ENCODE measurements around the gene MMADHC.

GRCh38 chr2:149544692-149545091, 42.9 kb downstream of the MMADHC start:
- TF ChIP-seq CTCF (IDR thresholded peaks at IDR 0.05) (no peak), POLR2A (IDR thresholded peaks at IDR 0.05) (no peak)
